PC-9 (cell line): Measurements from ENCODE around the gene LMBRD2. TPM values are rescaled to one million over a fixed set of nuclear protein-coding genes. Genes with fewer than 3 reads are reported as not detected.

Experiments
- BruUV-seq: library from RNA; stranded (reverse); fragments of 400-500 nt; replicated peaks from 2 replicates; lab custom pipeline; 2021; lab: Mats Ljungman, UMichigan
- CTCF ChIA-PET: fragments of 300-600 bp; sonication (Branson Sonifier 250); formaldehyde crosslinking; loops from one replicate; lab custom pipeline; 2022; ENCODE audit warnings: antibody characterized with exemption; lab: Charles Lee
- POLR2A ChIA-PET: fragments of 300-600 bp; sonication (Branson Sonifier 250); formaldehyde crosslinking; loops from one replicate; lab custom pipeline; 2022; ENCODE audit warnings: antibody characterized with exemption; ENCODE audit not compliant: unreplicated experiment; lab: Charles Lee
- DNase-seq, 2 experiments: peaks; one replicate each; pipeline versions ENCODE4 v3.0.0 to v3.0.0-alpha.2; 2015 to 2022; ENCODE audit warnings: mixed read lengths in 1 of 2
- H2AFZ ChIP-seq: fragments of 200-600 bp; sonication (generic); 2 replicates; pipeline ENCODE4 v1.8.1; 2017; ENCODE audit warnings: antibody characterized with exemption
- H3F3A ChIP-seq: fragments of 200-600 bp; sonication (generic); 2 replicates; pipeline ENCODE4 v1.8.1; 2017; ENCODE audit warnings: antibody characterized with exemption, mild to moderate bottlenecking, low read depth; ENCODE audit not compliant: insufficient read depth
- H3K27ac ChIP-seq: fragments of 200-600 bp; sonication (generic); 2 replicates; pipeline ENCODE4 v1.6.1; 2016; ENCODE audit warnings: mixed run types
- H3K27me3 ChIP-seq: fragments of 200-600 bp; sonication (generic); 2 replicates; pipeline ENCODE4 v1.6.1; 2016; ENCODE audit warnings: low read depth, mixed run types; ENCODE audit not compliant: insufficient read depth
- H3K36me3 ChIP-seq: fragments of 200-600 bp; sonication (generic); 2 replicates; pipeline ENCODE4 v1.6.1; 2016; ENCODE audit warnings: low read depth, mixed run types
- H3K4me1 ChIP-seq: fragments of 200-600 bp; sonication (generic); replicated peaks from 2 replicates; pipeline ENCODE4 v1.6.1; 2016; ENCODE audit warnings: mixed run types; ENCODE audit not compliant: insufficient read depth
- H3K4me2 ChIP-seq: fragments of 200-600 bp; sonication (generic); 2 replicates; pipeline ENCODE4 v1.6.1; 2017; ENCODE audit warnings: mixed run types
- H3K4me3 ChIP-seq: fragments of 200-600 bp; sonication (generic); 2 replicates; pipeline ENCODE4 v1.6.1; 2016; ENCODE audit warnings: mixed run types
- H3K79me2 ChIP-seq: fragments of 200-600 bp; sonication (generic); 2 replicates; pipeline ENCODE4 v1.6.1; 2017; ENCODE audit warnings: low read depth, mixed run types
- H3K9me2 ChIP-seq: fragments of 200-600 bp; sonication (generic); 2 replicates; pipeline ENCODE4 v1.8.1; 2017; ENCODE audit warnings: mild to moderate bottlenecking; ENCODE audit not compliant: insufficient read depth
- H3K9me3 ChIP-seq: fragments of 200-600 bp; sonication (generic); 2 replicates; pipeline ENCODE4 v1.8.1; 2016; ENCODE audit warnings: low read depth; ENCODE audit not compliant: insufficient read depth
- H4K20me1 ChIP-seq: fragments of 200-600 bp; sonication (generic); 2 replicates; pipeline ENCODE4 v1.8.1; 2017; ENCODE audit not compliant: insufficient read depth
- EZH2 ChIP-seq: fragments of 200-600 bp; sonication (generic); IDR thresholded peaks from 2 replicates; pipeline ENCODE4 v1.8.0; 2017; ENCODE audit warnings: antibody characterized with exemption, low read depth
- intact Hi-C: fragments of 100-400 bp; cut with micrococcal nuclease; formaldehyde crosslinking; loops from one replicate; pipeline ENCODE4 v1.10.0; 2022; ENCODE audit not compliant: unreplicated experiment
- total RNA-seq: library from RNA; stranded (reverse); gene quantifications from 2 replicates; pipeline ENCODE4 v1.2.3, GENCODE V29; 2021
- TF ChIP-seq, protein P1 (sequence below): fragments of 200-600 bp; sonication (generic); conservative IDR thresholded peaks from 2 replicates; pipeline ENCODE4 v1.6.1; 2017; ENCODE audit warnings: mixed run types, antibody characterized with exemption, mild to moderate bottlenecking, moderate library complexity

LMBRD2 gene
- total RNA-seq, 1 experiment from 2014 or later: 18.0 TPM

GRCh38 chr5:36152324-36153297, 924 bp upstream of the LMBRD2 start:
- H3K9me2 ChIP-seq: no peaks in the 10 kb centered on the region
- peaks cover 17% of the 10 kb centered on the region for H3K4me1 ChIP-seq
- H3K4me2 ChIP-seq: peak overlapping the region; percentile 88
- H4K20me1 ChIP-seq: no peaks in the 10 kb centered on the region
- H3K9me3 ChIP-seq: no peaks in the 10 kb centered on the region
- H3K27ac ChIP-seq: no peak overlapping the region
- intact Hi-C loops: loop anchor here (1.0 to 5.0 kb wide), 3 partner anchors 90 to 1220 kb away; partner anchors contain the start of gene NIPBL
- H2AFZ ChIP-seq: peak overlapping the region; percentile 95
- peaks cover 8% of the 10 kb centered on the region; the same call in 1 of the 2 replicates for H3F3A ChIP-seq
- TF ChIP-seq, protein P1, sequence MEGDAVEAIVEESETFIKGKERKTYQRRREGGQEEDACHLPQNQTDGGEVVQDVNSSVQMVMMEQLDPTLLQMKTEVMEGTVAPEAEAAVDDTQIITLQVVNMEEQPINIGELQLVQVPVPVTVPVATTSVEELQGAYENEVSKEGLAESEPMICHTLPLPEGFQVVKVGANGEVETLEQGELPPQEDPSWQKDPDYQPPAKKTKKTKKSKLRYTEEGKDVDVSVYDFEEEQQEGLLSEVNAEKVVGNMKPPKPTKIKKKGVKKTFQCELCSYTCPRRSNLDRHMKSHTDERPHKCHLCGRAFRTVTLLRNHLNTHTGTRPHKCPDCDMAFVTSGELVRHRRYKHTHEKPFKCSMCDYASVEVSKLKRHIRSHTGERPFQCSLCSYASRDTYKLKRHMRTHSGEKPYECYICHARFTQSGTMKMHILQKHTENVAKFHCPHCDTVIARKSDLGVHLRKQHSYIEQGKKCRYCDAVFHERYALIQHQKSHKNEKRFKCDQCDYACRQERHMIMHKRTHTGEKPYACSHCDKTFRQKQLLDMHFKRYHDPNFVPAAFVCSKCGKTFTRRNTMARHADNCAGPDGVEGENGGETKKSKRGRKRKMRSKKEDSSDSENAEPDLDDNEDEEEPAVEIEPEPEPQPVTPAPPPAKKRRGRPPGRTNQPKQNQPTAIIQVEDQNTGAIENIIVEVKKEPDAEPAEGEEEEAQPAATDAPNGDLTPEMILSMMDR: no peak
- TF ChIP-seq EZH2: no peak
- TSS peak; percentile 41 for BruUV-seq
- peak overlapping the region; percentile 90 for H3K4me3 ChIP-seq
- CTCF ChIA-PET: interaction anchor here (0.6 to 2.0 kb wide), 4 partner anchors 73 to 112 kb away, joined by 3 to 16 read pairs (median 4); no protein-coding TSS in a partner anchor
- DNase-seq: peak in 1 of 2 experiments; percentile 50
- peaks cover 44% of the 10 kb centered on the region for H3K79me2 ChIP-seq
- H3K27me3 ChIP-seq: no peaks in the 10 kb centered on the region
- POLR2A ChIA-PET: interaction anchor here (0.6 to 0.7 kb wide), 3 partner anchors 33 to 89 kb away, joined by 3 to 13 read pairs (median 5); partner anchors contain the start of gene NADK2
- H3K36me3 ChIP-seq: peaks cover 18% of the 10 kb centered on the region

- no peaks in the 10 kb centered on the region for H3K9me2 ChIP-seq
- no peaks in the 10 kb centered on the region for H3K9me3 ChIP-seq
- H2AFZ ChIP-seq: peak overlapping the region; percentile 95
- CTCF ChIA-PET: interaction anchor here (0.6 to 1.8 kb wide), 4 partner anchors 69 to 94 kb away, joined by 3 to 16 read pairs (median 4); no protein-coding TSS in a partner anchor
- POLR2A ChIA-PET: interaction anchor here (0.6 to 0.7 kb wide), 4 partner anchors 11 to 587 kb away, joined by 3 to 4 read pairs (median 4); partner anchors contain the start of gene NADK2
- H3K4me2 ChIP-seq: peak overlapping the region; percentile 88
- DNase-seq: peak; percentile 67 to 71
- H3K36me3 ChIP-seq: peaks cover 8% of the 10 kb centered on the region
- no peaks in the 10 kb centered on the region for H3K27me3 ChIP-seq
- H3K27ac ChIP-seq: peak overlapping the region; percentile 38
- peaks cover 44% of the 10 kb centered on the region for H3K79me2 ChIP-seq
- BruUV-seq: no TSS peak
- H4K20me1 ChIP-seq: no peaks in the 10 kb centered on the region
- TF ChIP-seq, protein P1: no peak
- no peak for TF ChIP-seq EZH2
- intact Hi-C loops: loop anchor here (5.0 kb wide), 2 partner anchors 726 to 1219 kb away; partner anchors contain the start of gene NIPBL
- H3F3A ChIP-seq: peaks cover 8% of the 10 kb centered on the region; the same call in 1 of the 2 replicates
- peak overlapping the region; percentile 90 for H3K4me3 ChIP-seq
- peaks cover 17% of the 10 kb centered on the region for H3K4me1 ChIP-seq
Measured at GRCh38 chr5:36150676-36151433, 832 bp downstream of the LMBRD2 start.

- intact Hi-C loops: loop anchor here (5.0 kb wide), 1 partner anchor 600 kb away; no protein-coding TSS in a partner anchor
- Histone ChIP-seq H2AFZ (no peak overlapping the region), H3K27me3 (no peaks in the 10 kb centered on the region), H3K4me3 (no peak overlapping the region), H3K9me3 (no peaks in the 10 kb centered on the region), H3K4me2 (no peak overlapping the region), H3F3A (peaks cover 8% of the 10 kb centered on the region; the same call in 1 of the 2 replicates), H3K4me1 (peaks cover 9% of the 10 kb centered on the region), H3K9me2 (no peaks in the 10 kb centered on the region), H4K20me1 (no peaks in the 10 kb centered on the region), H3K27ac (no peak overlapping the region), H3K36me3 (no peaks in the 10 kb centered on the region), H3K79me2 (peaks cover 22% of the 10 kb centered on the region)
- POLR2A ChIA-PET: no interaction called here
- CTCF ChIA-PET: no interaction called here
- no TSS peak for BruUV-seq
- no peak for TF ChIP-seq EZH2
- TF ChIP-seq, protein P1: no peak
- no peak for DNase-seq
Measured at GRCh38 chr5:36147681-36148080, 4.0 kb downstream of the LMBRD2 start.
